B cell (primary cell): ENCODE data around the gene CNOT6L. TPM values are rescaled to one million over a fixed set of nuclear protein-coding genes. Genes with fewer than 3 reads are reported as not detected.
"Not testable (repeated sequence)": the region's sequence is repeated elsewhere in the genome, so short reads cannot be mapped to it uniquely, and the experiment has no call there.

Experiments
- ATAC-seq: fragments of 200-7000 bp; cut with Tn5 transposase; one replicate; pipeline ENCODE4 v1.10.0; 2021; ENCODE audit warnings: low read depth, mild to moderate bottlenecking, moderate number of reproducible peaks, moderate library complexity
- CTCF ChIA-PET: fragments of 350-600 bp; sonication (Branson Sonifier 250); formaldehyde crosslinking; loops from one replicate; lab custom pipeline; 2021; ENCODE audit warnings: antibody characterized with exemption, inconsistent platforms; lab: Charles Lee
- POLR2A ChIA-PET: fragments of 350-600 bp; sonication (Branson Sonifier 250); formaldehyde crosslinking; loops from one replicate; lab custom pipeline; 2021; ENCODE audit warnings: antibody characterized with exemption; lab: Charles Lee
- DNase-seq: peaks from one replicate; pipeline ENCODE4 v3.0.0; 2013
- H2AFZ ChIP-seq: 2 replicates; pipeline ENCODE4 v1.6.1; 2012; ENCODE audit warnings: mild to moderate bottlenecking, low read depth, low read length; ENCODE audit not compliant: insufficient read depth, poor library complexity, severe bottlenecking
- H3K27ac ChIP-seq, 2 donors: 1 replicate in 1 of 2; 2 replicates in 1 of 2; pipeline ENCODE4 v1.5.1; 2012 to 2013; ENCODE audit warnings: low read length in 2 of 2, mild to moderate bottlenecking in 2 of 2, moderate library complexity in 1 of 2
- H3K27me3 ChIP-seq, 4 experiments: fragments of 200-600 bp in 1 of 4; sonication (generic) in 1 of 4; replicated peaks in 1 of 4; 1 replicate in 2 of 4; 2 replicates in 2 of 4; pipeline versions ENCODE4 v1.6.1 to v1.7.0; 2013 to 2016; ENCODE audit warnings: low read length in 3 of 4, mild to moderate bottlenecking in 2 of 4, mixed read lengths in 1 of 4, moderate library complexity in 1 of 4; ENCODE audit not compliant: insufficient read depth in 4 of 4, control insufficient read depth in 3 of 4; ENCODE audit errors: control extremely low read depth in 1 of 4
- H3K36me3 ChIP-seq, 2 experiments: replicated peaks in 1 of 2; 1 replicate in 1 of 2; 2 replicates in 1 of 2; pipeline versions ENCODE4 v1.6.1 to v1.7.1; 2013; ENCODE audit warnings: low read length in 1 of 2; ENCODE audit not compliant: insufficient read depth in 2 of 2, control insufficient read depth in 1 of 2; ENCODE audit errors: control extremely low read depth in 1 of 2, extremely low read depth in 1 of 2
- H3K4me1 ChIP-seq, 2 donors: fragments of 200-600 bp in 1 of 2; sonication (generic) in 1 of 2; 1 replicate in 1 of 2; 2 replicates in 1 of 2; pipeline versions ENCODE4 v1.5.1 to v1.6.1; 2013 to 2017; ENCODE audit warnings: low read length in 2 of 2; ENCODE audit not compliant: control insufficient read depth in 2 of 2, insufficient read depth in 2 of 2
- H3K4me2 ChIP-seq: replicated peaks from 2 replicates; pipeline ENCODE3; 2012; ENCODE audit warnings: mild to moderate bottlenecking, low read depth, low read length; ENCODE audit not compliant: poor library complexity, severe bottlenecking
- H3K4me3 ChIP-seq, 5 experiments: fragments of 200-600 bp in 1 of 5; sonication (generic) in 1 of 5; 1 replicate in 3 of 5; 2 replicates in 2 of 5; pipeline versions ENCODE4 v1.5.1 to v1.7.0; 2011 to 2016; ENCODE audit warnings: low read length in 4 of 5, mild to moderate bottlenecking in 4 of 5, low read depth in 2 of 5, control low read depth in 1 of 5, moderate library complexity in 1 of 5; ENCODE audit not compliant: insufficient read depth in 1 of 5; ENCODE audit errors: control extremely low read depth in 1 of 5, extremely low read depth in 1 of 5
- H3K79me2 ChIP-seq: fragments of 200-600 bp; sonication (generic); one replicate; pipeline ENCODE4 v1.6.0; 2016; ENCODE audit warnings: low read length; ENCODE audit not compliant: control insufficient read depth, insufficient read depth
- H3K9ac ChIP-seq: fragments of 200-600 bp; sonication (generic); 2 replicates; pipeline ENCODE4 v1.6.1; 2017; ENCODE audit warnings: mild to moderate bottlenecking, low read length, moderate library complexity
- H3K9me3 ChIP-seq, 3 donors: one replicate each; pipeline versions ENCODE4 v1.6.1 to v1.7.1; 2013; ENCODE audit warnings: low read length in 2 of 3; ENCODE audit not compliant: control insufficient read depth in 2 of 3, insufficient read depth in 1 of 3; ENCODE audit errors: control extremely low read depth in 1 of 3
- H4K20me1 ChIP-seq: 2 replicates; pipeline ENCODE4 v1.6.0; 2012; ENCODE audit warnings: mild to moderate bottlenecking, low read length; ENCODE audit not compliant: insufficient read depth, control insufficient read depth, poor library complexity, severe bottlenecking
- H3K27ac Mint-ChIP-seq: one replicate; pipeline ENCODE4 v1.8.0; 2021; ENCODE audit warnings: mixed read lengths
- H3K27me3 Mint-ChIP-seq: one replicate; pipeline ENCODE4 v1.8.0; 2021; ENCODE audit warnings: mixed read lengths
- H3K4me1 Mint-ChIP-seq: one replicate; pipeline ENCODE4 v1.8.0; 2021; ENCODE audit warnings: mixed read lengths
- H3K4me3 Mint-ChIP-seq: one replicate; pipeline ENCODE4 v1.8.0; 2021; ENCODE audit warnings: mixed read lengths
- H3K9me3 Mint-ChIP-seq: one replicate; pipeline ENCODE4 v1.8.0; 2022; ENCODE audit warnings: mixed read lengths; ENCODE audit not compliant: insufficient read depth
- CTCF ChIP-seq: fragments of 200-600 bp; IDR thresholded peaks from one replicate; pipeline ENCODE4 v1.8.0; 2022; ENCODE audit warnings: antibody characterized with exemption, mild to moderate bottlenecking
- EZH2 ChIP-seq: IDR thresholded peaks from 2 replicates; pipeline ENCODE4 v1.6.1; 2012; ENCODE audit warnings: borderline replicate concordance, low read depth, mild to moderate bottlenecking, moderate library complexity, low read length; ENCODE audit not compliant: insufficient read depth, poor library complexity, severe bottlenecking
- WGBS: methylation state at CpG from one replicate; pipeline ENCODE4 v1.1.5; 2013; ENCODE audit warnings: missing lambda C conversion rate; ENCODE audit not compliant: insufficient coverage; 5-methylcytosine and 5-hydroxymethylcytosine counted together
- intact Hi-C: fragments of 100-400 bp; cut with micrococcal nuclease; formaldehyde crosslinking; loops from one replicate; pipeline ENCODE4 v1.10.0; 2022
- polyA plus RNA-seq: library from polyadenylated mRNA; depleted of rRNA; stranded (reverse); fragments of >200 nt; gene quantifications from 2 replicates; pipeline ENCODE4 v1.2.3, GENCODE V29; 2012
- total RNA-seq, 2 donors: library from RNA; stranded (reverse); fragments of 120-200 nt in 1 of 2; gene quantifications; 1 replicate in 1 of 2; 2 replicates in 1 of 2; pipeline versions ENCODE4 v1.2.3 to v1.2.4, GENCODE V29; 2013 to 2022

CNOT6L gene
- total and polyA plus RNA-seq, 2 donors (not counting 1 experiment from before 2014, with no cell fraction given) = 18.8 to 119 TPM

GRCh38 chr4:77721073-77721472 is 98.1 kb downstream of the CNOT6L start:
- Histone ChIP-seq H4K20me1 (no peaks in the 10 kb centered on the region), H3K9me3 (no peaks in the 10 kb centered on the region), H3K4me1 (no peaks in the 10 kb centered on the region), H3K4me2 (no peak overlapping the region), H3K36me3 (peaks cover 4 to 49% of the 10 kb centered on the region in 2 experiments), H2AFZ (no peak overlapping the region), H3K79me2 (no peaks in the 10 kb centered on the region), H3K9ac (no peak overlapping the region), H3K27ac (no peak overlapping the region), H3K4me3 (no peak overlapping the region), H3K27me3 (no peaks in the 10 kb centered on the region)
- intact Hi-C loops = no loop called here
- ChIA-PET POLR2A (no interaction called here), CTCF (interaction anchor here (0.5 kb wide), 1 partner anchor 33 kb away, joined by 4 read pairs; no protein-coding TSS in a partner anchor)
- no peaks in the 10 kb centered on the region for H3K27me3 Mint-ChIP-seq
- no peak for ATAC-seq
- H3K4me1 Mint-ChIP-seq = no peaks in the 10 kb centered on the region
- H3K9me3 Mint-ChIP-seq = no peaks in the 10 kb centered on the region
- no peak overlapping the region for H3K4me3 Mint-ChIP-seq
- no peak for DNase-seq
- no peak overlapping the region for H3K27ac Mint-ChIP-seq
- no peak for TF ChIP-seq CTCF
- TF ChIP-seq EZH2 = no peak

DNA sequence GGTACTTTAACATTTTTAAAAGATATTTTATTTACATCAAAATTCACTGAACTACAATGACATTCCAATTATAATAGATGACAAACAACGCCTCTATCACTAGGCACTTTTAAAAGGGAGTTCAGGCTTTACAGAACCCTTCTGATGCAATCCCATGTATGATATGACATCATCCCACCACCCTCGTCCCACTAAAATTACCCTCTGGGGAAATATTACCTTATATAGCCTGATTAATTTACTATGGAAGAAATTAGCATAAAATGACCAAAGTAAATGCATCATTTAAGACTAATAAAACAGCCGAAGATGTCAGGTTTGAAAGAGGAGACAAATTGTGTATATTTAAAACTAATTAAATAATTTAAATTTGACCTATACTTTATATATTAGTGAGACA is 100.7 kb downstream of the CNOT6L start:
- H3K9me3 Mint-ChIP-seq, H3K27ac ChIP-seq, H3K4me1 Mint-ChIP-seq, H4K20me1 ChIP-seq, H3K79me2 ChIP-seq, H3K4me3 Mint-ChIP-seq, POLR2A ChIA-PET, CTCF ChIA-PET, ATAC-seq, DNase-seq, H3K27me3 ChIP-seq, H3K4me3 ChIP-seq, H3K9me3 ChIP-seq, H3K4me2 ChIP-seq, H3K4me1 ChIP-seq, intact Hi-C loops, H2AFZ ChIP-seq, H3K27ac Mint-ChIP-seq, H3K27me3 Mint-ChIP-seq, H3K9ac ChIP-seq: not testable (repeated sequence)
- peaks cover 3 to 33% of the 10 kb centered on the region in 2 experiments for H3K36me3 ChIP-seq
- WGBS = no CpG with 5 or more reads among the region's 3 CpGs
